Measurements from ENCODE around the gene TTC39B.
"Not testable (repeated sequence)": the region's sequence is repeated elsewhere in the genome, so short reads cannot be mapped to it uniquely, and the experiment has no call there.

Gene TTC39B

GRCh38 chr9:15306757-15307522 lies at the start of gene TTC39B:
Gene TTC39B (minus strand): TSS chr9:15307216. CDS start chr9:15307125, 91 bp downstream.
- peak; percentile 65 to 86 (median 68) for DNase-seq (ENCODE audit: low read depth in 2 of 3, low spot score in 1 of 3)

GRCh38 chr9:15355669-15356068 lies 48.7 kb upstream of the TTC39B start:
- no peak for DNase-seq (ENCODE audit: low read depth in 2 of 3, low spot score in 1 of 3)

- no peak for DNase-seq (ENCODE audit: low read depth in 2 of 3, low spot score in 1 of 3)
Observed at GRCh38 chr9:15354713-15355112, 47.7 kb upstream of the TTC39B start.

- DNase-seq (ENCODE audit: low read depth in 2 of 3, low spot score in 1 of 3), result no peak
Observed at GRCh38 chr9:15353892-15354291, 46.9 kb upstream of the TTC39B start.

GRCh38 chr9:15352306-15352705 lies 45.3 kb upstream of the TTC39B start:
- DNase-seq (ENCODE audit: low read depth in 2 of 3, low spot score in 1 of 3), result no peak

GRCh38 chr9:15349892-15350761 lies 43.1 kb upstream of the TTC39B start:
- DNase-seq (ENCODE audit: low read depth in 2 of 3, low spot score in 1 of 3), result peak in 2 of 3 donors; percentile 2 to 15

- no peak for DNase-seq (ENCODE audit: low read depth in 2 of 3, low spot score in 1 of 3)
Observed at GRCh38 chr9:15346837-15347236, 39.8 kb upstream of the TTC39B start.

- DNase-seq (ENCODE audit: low read depth in 2 of 3, low spot score in 1 of 3), result no peak
Observed at GRCh38 chr9:15344191-15344590, 37.2 kb upstream of the TTC39B start.

GRCh38 chr9:15333376-15333881 lies 26.4 kb upstream of the TTC39B start:
- DNase-seq (ENCODE audit: low read depth in 2 of 3, low spot score in 1 of 3), result no peak

- no peak for DNase-seq (ENCODE audit: low read depth in 2 of 3, low spot score in 1 of 3)
Observed at GRCh38 chr9:15332939-15333338, 25.9 kb upstream of the TTC39B start.

- DNase-seq (ENCODE audit: low read depth in 2 of 3, low spot score in 1 of 3), result no peak
Observed at GRCh38 chr9:15329539-15330109, 22.6 kb upstream of the TTC39B start.

GRCh38 chr9:15328946-15329345 lies 21.9 kb upstream of the TTC39B start:
- DNase-seq (ENCODE audit: low read depth in 2 of 3, low spot score in 1 of 3), result no peak

- DNase-seq (ENCODE audit: low read depth in 2 of 3, low spot score in 1 of 3), result not testable (repeated sequence)
Observed at GRCh38 chr9:15322695-15323094, 15.7 kb upstream of the TTC39B start.

GRCh38 chr9:15319661-15320060 lies 12.6 kb upstream of the TTC39B start:
- DNase-seq (ENCODE audit: low read depth in 2 of 3, low spot score in 1 of 3), result not testable (repeated sequence)

GRCh38 chr9:15317836-15318235 lies 10.8 kb upstream of the TTC39B start:
- no peak for DNase-seq (ENCODE audit: low read depth in 2 of 3, low spot score in 1 of 3)

- DNase-seq (ENCODE audit: low read depth in 2 of 3, low spot score in 1 of 3), result no peak
Observed at GRCh38 chr9:15311607-15312006, 4.6 kb upstream of the TTC39B start.

GRCh38 chr9:15310107-15310850 lies 3.3 kb upstream of the TTC39B start:
- DNase-seq (ENCODE audit: low read depth in 2 of 3, low spot score in 1 of 3), result no peak

GRCh38 chr9:15308511-15308910 lies 1.5 kb upstream of the TTC39B start:
- no peak for DNase-seq (ENCODE audit: low read depth in 2 of 3, low spot score in 1 of 3)

- DNase-seq (ENCODE audit: low read depth in 2 of 3, low spot score in 1 of 3), result no peak
Observed at GRCh38 chr9:15307523-15307841, 466 bp upstream of the TTC39B start.

- DNase-seq (ENCODE audit: low read depth in 2 of 3, low spot score in 1 of 3), result no peak
Observed at GRCh38 chr9:15306068-15306756, 804 bp downstream of the TTC39B start.
